Measurements from ENCODE around the gene MAP1B.

The MAP1B gene

DNA sequence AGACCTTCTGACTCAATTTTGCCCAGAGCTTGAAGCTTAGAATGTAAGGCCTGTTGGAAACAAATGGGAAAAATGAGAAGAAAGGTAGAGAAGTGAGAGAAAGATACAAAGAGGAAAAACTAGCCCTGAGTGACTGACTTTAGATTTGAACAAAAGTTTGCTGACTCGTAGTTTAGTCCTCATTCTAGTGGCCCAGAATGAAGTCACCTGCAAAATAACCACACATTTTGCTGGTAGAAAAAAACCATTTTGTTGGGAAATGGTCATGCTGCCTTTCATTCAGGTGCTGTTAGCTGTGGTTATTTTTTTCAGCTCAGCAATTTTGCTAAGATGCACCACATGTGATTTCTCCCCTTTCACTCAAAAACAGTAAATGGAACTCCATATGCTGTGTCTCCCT lies 113.8 kb downstream of the MAP1B start:
- Mint-ChIP-seq H3K27ac (no peak overlapping the region), H3K4me1 (ENCODE audit: low read depth) (no peaks in the 10 kb centered on the region), H3K27me3 (no peaks in the 10 kb centered on the region), H3K36me3 (peaks cover 30% of the 10 kb centered on the region), H3K4me3 (no peak overlapping the region), H3K9me3 (ENCODE audit: low read depth) (no peaks in the 10 kb centered on the region)

DNA sequence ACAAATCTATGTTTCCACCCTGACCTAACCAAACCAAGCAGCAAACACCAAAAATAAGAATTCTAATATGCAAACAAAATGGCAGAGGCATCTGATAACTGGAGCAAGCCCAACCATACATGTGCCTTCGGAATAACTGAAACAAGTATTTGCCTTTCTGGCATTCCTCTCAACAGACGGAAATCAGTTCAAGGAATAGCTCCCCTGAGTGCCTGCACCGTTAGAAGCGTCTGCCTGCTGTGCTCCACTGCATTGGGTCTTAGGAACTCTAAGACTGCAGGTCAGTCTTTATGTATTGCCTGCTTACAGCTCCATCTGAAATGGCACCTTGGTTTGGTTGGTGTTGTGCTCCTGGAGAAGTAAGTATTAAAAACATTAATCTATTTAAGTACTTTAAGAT lies 114.3 kb downstream of the MAP1B start:
- no peak overlapping the region for H3K27ac Mint-ChIP-seq

DNA sequence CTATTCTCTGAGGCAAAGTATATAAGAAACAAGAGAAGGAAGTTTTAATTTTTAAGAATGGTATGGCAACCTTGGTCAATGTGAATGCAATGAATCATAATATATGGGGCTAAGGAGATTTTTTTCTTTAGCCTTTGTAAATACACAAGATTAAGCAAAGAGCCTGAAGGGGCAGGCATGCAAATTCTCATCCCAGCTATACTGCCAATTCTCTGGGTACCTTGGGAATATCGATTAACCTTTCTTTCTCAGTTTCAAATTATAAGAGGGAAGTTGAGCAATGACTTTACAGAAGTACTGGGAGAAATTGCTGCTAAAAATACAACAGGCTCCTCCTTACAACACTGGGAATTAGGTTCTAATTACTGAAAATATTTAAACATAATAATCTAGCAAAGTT lies 115.2 kb downstream of the MAP1B start:
- peaks cover 38% of the 10 kb centered on the region for H3K36me3 Mint-ChIP-seq
- H3K9me3 Mint-ChIP-seq (ENCODE audit: low read depth): no peaks in the 10 kb centered on the region
- no peak overlapping the region for H3K4me3 Mint-ChIP-seq
- H3K27ac Mint-ChIP-seq: no peak overlapping the region
- no peaks in the 10 kb centered on the region for H3K27me3 Mint-ChIP-seq
- H3K4me1 Mint-ChIP-seq (ENCODE audit: low read depth): no peaks in the 10 kb centered on the region

More for the DNA sequence above, 114.3 kb downstream of the MAP1B start:
- Mint-ChIP-seq H3K4me1 (ENCODE audit: low read depth) (no peaks in the 10 kb centered on the region), H3K27me3 (no peaks in the 10 kb centered on the region), H3K36me3 (peaks cover 33% of the 10 kb centered on the region), H3K9me3 (ENCODE audit: low read depth) (no peaks in the 10 kb centered on the region), H3K4me3 (no peak overlapping the region)

DNA sequence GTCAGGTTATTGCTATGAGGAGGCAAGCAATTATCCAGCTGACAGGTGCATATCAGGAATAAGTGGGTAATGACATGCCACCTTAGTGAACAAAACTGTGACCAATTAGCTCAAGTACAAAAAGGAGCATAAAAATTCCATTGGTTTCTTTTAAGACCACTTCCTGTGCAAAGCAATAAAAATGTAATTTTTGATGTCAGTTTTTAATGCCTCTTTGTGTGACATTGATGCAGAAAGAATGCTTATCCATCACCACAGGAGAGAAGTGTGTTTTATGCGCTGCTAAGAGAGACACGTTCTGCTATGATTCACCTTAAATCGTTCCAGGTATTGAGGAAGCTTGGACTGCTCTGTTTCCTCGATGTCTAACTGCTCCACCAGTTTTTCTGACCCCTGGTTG lies 116.1 kb downstream of the MAP1B start:
- no peaks in the 10 kb centered on the region for H3K27me3 Mint-ChIP-seq
- peaks cover 36% of the 10 kb centered on the region for H3K36me3 Mint-ChIP-seq
- peaks cover 2% of the 10 kb centered on the region for H3K4me1 Mint-ChIP-seq (ENCODE audit: low read depth)
- H3K9me3 Mint-ChIP-seq (ENCODE audit: low read depth): no peaks in the 10 kb centered on the region
- no peak overlapping the region for H3K4me3 Mint-ChIP-seq
- H3K27ac Mint-ChIP-seq: no peak overlapping the region

DNA sequence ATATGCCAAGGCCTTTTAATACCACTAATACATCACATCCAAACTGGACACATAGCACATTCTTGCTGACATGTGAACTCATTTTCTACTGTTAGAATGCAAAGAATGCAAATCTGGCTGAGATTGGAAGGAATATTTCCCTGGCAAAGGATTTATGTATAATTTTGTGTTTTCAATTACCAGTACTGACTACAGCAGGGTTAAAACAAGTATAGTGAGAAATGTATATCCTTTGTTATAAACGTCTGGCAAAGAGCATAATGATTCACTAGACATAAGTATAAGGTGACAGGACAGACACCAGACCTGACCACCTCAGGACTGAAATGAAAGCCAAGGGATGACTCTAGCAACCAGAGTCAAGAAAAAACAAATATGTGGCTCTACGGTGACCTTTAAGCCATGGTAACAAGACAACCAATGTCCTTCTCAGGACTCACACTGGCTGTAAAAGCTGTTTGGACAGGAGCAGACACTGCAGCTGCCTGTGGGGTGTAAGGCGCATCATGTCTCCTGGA lies 117.7 kb downstream of the MAP1B start:
- Mint-ChIP-seq H3K4me1 (ENCODE audit: low read depth) (peaks cover 2% of the 10 kb centered on the region), H3K36me3 (peaks cover 23% of the 10 kb centered on the region), H3K9me3 (ENCODE audit: low read depth) (no peaks in the 10 kb centered on the region), H3K27ac (no peak overlapping the region), H3K4me3 (no peak overlapping the region), H3K27me3 (no peaks in the 10 kb centered on the region)

DNA sequence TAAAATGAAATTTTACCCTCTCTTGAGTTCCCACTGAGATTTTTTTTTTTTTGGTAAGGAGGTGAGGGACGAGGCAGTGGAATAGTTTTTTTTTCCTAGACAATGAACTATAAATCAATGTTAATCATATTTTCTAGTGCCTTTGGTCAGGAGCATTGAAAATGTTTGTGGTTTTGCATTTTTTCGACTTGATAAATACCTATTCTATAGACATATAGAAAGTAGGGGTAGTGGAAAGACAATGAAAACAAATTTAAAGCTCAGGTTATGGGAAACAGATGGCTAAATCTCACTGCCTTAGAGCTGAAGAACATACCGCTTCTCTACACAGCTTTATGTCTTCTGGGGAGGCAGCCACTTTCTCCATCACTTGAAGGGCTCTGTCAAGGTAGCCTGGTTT lies 118.5 kb downstream of the MAP1B start:
- Mint-ChIP-seq H3K36me3 (peaks cover 30% of the 10 kb centered on the region), H3K4me3 (no peak overlapping the region), H3K4me1 (ENCODE audit: low read depth) (peaks cover 9% of the 10 kb centered on the region), H3K27ac (no peak overlapping the region), H3K9me3 (ENCODE audit: low read depth) (no peaks in the 10 kb centered on the region), H3K27me3 (no peaks in the 10 kb centered on the region)

DNA sequence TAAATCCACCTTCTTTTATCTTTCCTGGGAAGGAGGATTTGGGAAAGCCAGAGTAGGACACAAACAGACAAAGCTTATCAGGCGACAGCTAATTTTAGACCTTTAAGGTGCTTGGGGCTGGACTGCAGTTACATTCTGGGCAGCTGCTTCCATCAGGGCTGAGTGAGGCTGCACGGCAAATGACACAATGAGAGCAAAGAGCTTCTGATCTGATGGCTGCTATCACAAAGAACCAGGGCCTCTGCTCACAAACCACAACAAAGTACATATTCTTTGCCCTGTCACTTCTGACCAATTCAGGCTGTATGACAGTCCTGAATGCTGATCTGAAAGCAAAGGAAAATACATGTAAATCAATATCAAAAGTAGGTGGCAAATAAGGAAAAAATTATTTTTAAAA lies 119.7 kb downstream of the MAP1B start:
- Mint-ChIP-seq H3K9me3 (ENCODE audit: low read depth) (no peaks in the 10 kb centered on the region), H3K4me3 (no peak overlapping the region), H3K4me1 (ENCODE audit: low read depth) (peaks cover 11% of the 10 kb centered on the region), H3K36me3 (peaks cover 33% of the 10 kb centered on the region), H3K27ac (no peak overlapping the region), H3K27me3 (no peaks in the 10 kb centered on the region)

DNA sequence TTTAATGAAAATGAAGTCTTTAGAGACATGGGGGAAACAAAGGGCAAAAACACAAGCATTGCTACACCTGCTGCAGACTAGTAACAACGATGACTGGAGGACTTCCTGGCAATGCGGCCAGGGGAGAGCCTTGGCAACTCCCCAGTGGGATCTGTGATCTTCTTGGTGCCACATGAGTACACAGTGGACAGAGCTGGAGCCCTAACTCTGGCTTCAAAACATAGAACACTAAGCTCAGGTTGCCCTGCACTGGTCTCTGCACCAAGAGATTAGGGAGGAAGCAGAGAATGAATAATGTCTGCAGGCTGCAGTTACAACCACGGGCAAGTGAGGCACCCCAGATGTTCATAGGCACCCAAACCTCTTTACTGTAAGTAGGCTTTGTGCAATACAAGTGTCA lies 121.7 kb downstream of the MAP1B start:
- Mint-ChIP-seq H3K27me3 (no peaks in the 10 kb centered on the region), H3K9me3 (ENCODE audit: low read depth) (no peaks in the 10 kb centered on the region), H3K4me3 (no peak overlapping the region), H3K36me3 (peaks cover 39% of the 10 kb centered on the region), H3K4me1 (ENCODE audit: low read depth) (peaks cover 28% of the 10 kb centered on the region), H3K27ac (no peak overlapping the region)

DNA sequence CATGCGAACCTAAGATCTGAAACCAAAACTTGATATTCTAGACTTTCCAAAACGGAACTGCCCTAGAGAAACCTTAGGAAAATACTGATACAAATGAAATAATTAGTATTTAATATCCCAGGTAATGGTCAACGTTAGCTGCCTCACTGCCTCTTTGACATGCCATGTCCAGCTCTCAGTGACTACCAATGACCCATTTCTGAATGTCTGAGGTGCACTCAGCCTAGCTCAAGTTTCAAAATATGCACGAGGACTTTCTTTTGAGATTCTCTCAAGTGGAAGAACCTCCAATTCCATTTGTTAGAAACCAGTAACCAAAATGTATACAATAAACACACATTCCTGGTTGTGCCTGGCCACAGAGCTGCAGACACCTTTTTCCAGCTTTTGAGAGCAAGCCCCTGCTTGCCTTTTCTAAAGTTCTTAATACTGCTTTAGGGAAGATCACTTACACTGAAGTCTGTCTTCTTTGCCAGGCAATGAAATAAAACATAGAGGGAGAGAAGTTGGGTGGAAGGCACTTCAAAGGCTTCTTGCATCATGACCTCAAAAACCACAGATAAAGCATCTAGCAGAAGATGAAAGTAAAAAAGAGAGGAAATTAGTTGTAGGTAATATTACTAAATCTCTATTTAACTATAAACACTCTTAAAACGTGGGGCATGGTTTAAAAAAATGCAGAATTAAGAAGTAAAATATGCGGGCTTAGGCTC lies 124.9 kb downstream of the MAP1B start:
- H3K4me3 Mint-ChIP-seq: no peak overlapping the region
- H3K27ac Mint-ChIP-seq: no peak overlapping the region
- peaks cover 39% of the 10 kb centered on the region for H3K36me3 Mint-ChIP-seq
- peaks cover 55% of the 10 kb centered on the region for H3K4me1 Mint-ChIP-seq (ENCODE audit: low read depth)
- no peaks in the 10 kb centered on the region for H3K9me3 Mint-ChIP-seq (ENCODE audit: low read depth)
- H3K27me3 Mint-ChIP-seq: no peaks in the 10 kb centered on the region

DNA sequence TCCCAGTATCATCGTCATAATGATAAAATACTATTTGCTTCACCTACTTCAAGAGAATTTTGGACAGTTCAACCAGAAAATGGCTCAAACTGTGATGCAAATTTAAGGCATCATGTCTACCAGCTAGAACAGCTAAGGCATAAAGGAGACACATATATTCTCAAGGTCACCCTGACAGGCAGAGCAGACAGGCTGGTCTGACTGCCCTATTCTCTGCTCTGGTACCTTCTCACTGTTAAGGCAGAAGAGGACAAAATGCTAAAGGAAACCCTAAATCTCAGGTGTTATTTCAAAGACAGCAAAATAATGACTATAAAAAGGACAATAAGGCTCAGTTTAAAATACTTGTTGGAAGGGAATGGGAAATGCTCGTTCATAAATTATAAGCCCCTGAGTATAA lies 125.6 kb downstream of the MAP1B start:
- peaks cover 38% of the 10 kb centered on the region for H3K36me3 Mint-ChIP-seq
- H3K27me3 Mint-ChIP-seq: no peaks in the 10 kb centered on the region
- H3K27ac Mint-ChIP-seq: no peak overlapping the region
- peak overlapping the region; percentile 33 for H3K4me3 Mint-ChIP-seq
- H3K4me1 Mint-ChIP-seq (ENCODE audit: low read depth): peaks cover 53% of the 10 kb centered on the region
- H3K9me3 Mint-ChIP-seq (ENCODE audit: low read depth): no peaks in the 10 kb centered on the region

DNA sequence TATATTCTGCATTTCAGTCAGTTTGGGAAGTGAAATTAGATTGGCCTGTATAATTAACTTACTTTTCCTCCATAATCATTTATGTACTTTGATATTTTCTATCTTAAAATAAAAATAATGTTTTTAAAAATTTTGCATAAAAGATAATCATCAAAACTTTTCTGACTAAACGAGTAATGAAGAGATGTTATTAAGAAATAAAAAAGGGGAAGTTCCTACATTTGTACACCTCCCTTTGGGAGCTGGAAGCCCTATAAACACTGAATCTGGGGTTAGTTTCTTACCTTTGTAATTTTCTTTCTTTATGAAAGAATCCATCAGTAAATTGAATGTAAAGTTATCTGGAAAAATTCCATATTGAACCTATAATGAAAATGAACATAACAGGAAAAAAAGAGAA lies 126.6 kb downstream of the MAP1B start:
- peak overlapping the region; percentile 25 for H3K4me3 Mint-ChIP-seq
- no peaks in the 10 kb centered on the region for H3K9me3 Mint-ChIP-seq (ENCODE audit: low read depth)
- H3K27ac Mint-ChIP-seq: no peak overlapping the region
- no peaks in the 10 kb centered on the region for H3K27me3 Mint-ChIP-seq
- peaks cover 43% of the 10 kb centered on the region for H3K36me3 Mint-ChIP-seq
- peaks cover 57% of the 10 kb centered on the region for H3K4me1 Mint-ChIP-seq (ENCODE audit: low read depth)

DNA sequence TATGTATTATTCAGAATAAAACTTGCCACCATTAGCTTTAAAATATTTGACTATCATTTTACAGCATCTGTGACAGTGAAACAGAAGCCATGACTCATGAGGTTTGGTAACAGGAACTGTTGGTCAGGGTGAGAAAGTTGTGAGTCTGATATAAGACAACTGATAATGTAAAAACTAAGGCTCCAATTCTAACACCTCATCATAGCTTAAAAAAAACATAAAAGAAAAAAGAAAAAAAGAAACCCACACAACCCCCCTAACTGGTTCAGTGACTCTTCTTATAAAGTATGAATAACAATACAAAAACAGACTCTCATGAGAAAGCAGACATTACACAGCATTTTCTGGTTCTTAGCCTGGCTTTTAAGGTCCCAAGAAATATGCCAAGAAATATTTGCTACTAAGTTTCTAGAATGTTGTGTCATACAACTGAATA lies 127.0 kb downstream of the MAP1B start:
- Mint-ChIP-seq H3K9me3 (ENCODE audit: low read depth) (no peaks in the 10 kb centered on the region), H3K4me1 (ENCODE audit: low read depth) (peaks cover 57% of the 10 kb centered on the region), H3K4me3 (peak overlapping the region; percentile 25), H3K27me3 (no peaks in the 10 kb centered on the region), H3K27ac (peak overlapping the region; percentile 76), H3K36me3 (peaks cover 43% of the 10 kb centered on the region)

DNA sequence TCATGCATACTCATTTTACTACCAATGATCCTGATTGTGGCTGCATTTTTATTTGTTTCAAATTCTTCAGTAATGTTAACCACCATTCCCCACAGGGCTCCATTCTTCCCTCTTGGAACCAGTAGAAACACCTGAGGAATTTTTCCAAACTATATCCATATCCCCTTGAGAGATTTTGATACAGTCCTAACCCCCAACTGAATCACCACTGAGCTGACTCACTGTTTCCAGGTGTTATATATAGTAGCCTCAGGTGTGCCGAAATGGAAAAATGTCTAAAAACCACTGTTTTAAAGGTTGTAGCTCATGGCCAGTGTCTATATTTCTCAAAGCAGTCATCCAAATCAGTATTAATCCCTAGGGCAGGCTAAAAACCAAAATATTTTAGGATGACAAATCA lies 127.6 kb downstream of the MAP1B start:
- Mint-ChIP-seq H3K27ac (peak overlapping the region; percentile 76), H3K36me3 (peaks cover 43% of the 10 kb centered on the region), H3K4me3 (peak overlapping the region; percentile 20), H3K9me3 (ENCODE audit: low read depth) (no peaks in the 10 kb centered on the region), H3K4me1 (ENCODE audit: low read depth) (peaks cover 57% of the 10 kb centered on the region), H3K27me3 (no peaks in the 10 kb centered on the region)

DNA sequence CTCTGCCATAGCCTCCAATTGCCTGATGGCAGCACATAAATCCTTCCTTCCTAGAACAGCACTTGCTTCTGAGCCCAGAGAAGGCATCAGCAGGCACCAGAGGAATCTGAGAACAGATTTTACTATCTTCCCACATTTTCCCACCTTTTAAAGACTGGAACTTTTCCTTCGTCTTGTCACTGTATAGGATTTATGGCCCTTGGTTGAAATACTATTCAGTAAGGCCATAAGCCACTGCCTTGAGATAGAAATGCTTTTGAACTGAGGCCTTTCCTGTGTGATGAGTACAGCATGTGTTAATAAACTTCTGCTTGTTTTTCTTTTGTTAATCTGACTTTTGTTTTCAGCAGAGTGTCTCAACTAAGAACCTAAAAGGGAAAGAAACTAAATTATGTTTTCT lies 128.4 kb downstream of the MAP1B start:
- no peaks in the 10 kb centered on the region for H3K9me3 Mint-ChIP-seq (ENCODE audit: low read depth)
- no peak overlapping the region for H3K27ac Mint-ChIP-seq
- H3K27me3 Mint-ChIP-seq: no peaks in the 10 kb centered on the region
- H3K36me3 Mint-ChIP-seq: peaks cover 40% of the 10 kb centered on the region
- H3K4me1 Mint-ChIP-seq (ENCODE audit: low read depth): peaks cover 50% of the 10 kb centered on the region
- H3K4me3 Mint-ChIP-seq: no peak overlapping the region

DNA sequence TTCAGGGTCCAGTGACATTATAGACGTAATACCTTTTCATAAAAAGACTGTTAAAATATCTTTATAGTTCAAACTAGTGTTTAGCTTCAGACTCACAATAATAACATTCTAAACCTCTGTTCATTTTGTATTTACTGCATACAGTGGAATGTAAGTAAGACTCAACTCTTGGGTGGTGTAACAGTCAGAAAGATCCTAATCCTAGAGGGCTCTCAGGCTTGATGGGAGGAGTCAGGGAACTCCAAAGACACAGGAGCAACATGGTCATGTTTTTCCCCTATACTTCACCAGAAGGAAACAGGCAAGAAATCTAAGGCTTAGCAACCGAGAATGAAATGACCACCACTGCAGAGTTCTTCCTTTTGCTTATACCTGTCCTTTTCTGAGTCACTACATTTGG lies 130.1 kb downstream of the MAP1B start:
- peaks cover 34% of the 10 kb centered on the region for H3K36me3 Mint-ChIP-seq
- H3K4me1 Mint-ChIP-seq (ENCODE audit: low read depth): peaks cover 46% of the 10 kb centered on the region
- no peak overlapping the region for H3K4me3 Mint-ChIP-seq
- no peaks in the 10 kb centered on the region for H3K27me3 Mint-ChIP-seq
- no peak overlapping the region for H3K27ac Mint-ChIP-seq
- no peaks in the 10 kb centered on the region for H3K9me3 Mint-ChIP-seq (ENCODE audit: low read depth)

DNA sequence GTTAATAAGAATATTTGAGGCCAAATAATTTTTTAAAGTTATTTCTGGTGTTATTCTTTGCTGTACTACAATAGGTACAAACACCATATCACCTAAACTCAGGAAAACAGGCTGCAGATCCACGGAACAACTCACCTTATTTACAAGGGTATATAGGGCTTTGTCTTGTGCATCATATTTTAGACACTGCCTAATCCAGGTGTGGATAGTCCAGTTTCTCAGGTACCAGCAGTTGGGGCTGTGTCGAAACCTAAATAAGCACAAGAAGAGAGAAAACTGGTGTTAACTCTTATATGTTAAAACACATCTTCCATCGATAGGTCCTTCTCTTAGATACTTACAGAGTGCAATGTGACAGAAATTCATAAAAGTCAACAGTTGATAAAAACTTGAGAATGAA lies 130.6 kb downstream of the MAP1B start:
- Mint-ChIP-seq H3K36me3 (peaks cover 32% of the 10 kb centered on the region), H3K4me1 (ENCODE audit: low read depth) (peaks cover 43% of the 10 kb centered on the region), H3K27ac (no peak overlapping the region), H3K4me3 (no peak overlapping the region), H3K9me3 (ENCODE audit: low read depth) (no peaks in the 10 kb centered on the region), H3K27me3 (no peaks in the 10 kb centered on the region)

Data from activated naive CD8-positive, alpha-beta T cell (primary cell).